GM18499 (cell line): ENCODE measurements around the gene ZFAND6.
"Not testable (repeated sequence)": the region's sequence is repeated elsewhere in the genome, so short reads cannot be mapped to it uniquely, and the experiment has no call there.

Experiments used
- ATAC-seq: cut with Tn5 transposase; IDR thresholded peaks from one replicate; pipeline ENCODE4 v1.9.1; 2021; ENCODE audit warnings: moderate number of reproducible peaks; ENCODE audit not compliant: insufficient read depth, unreplicated experiment

ZFAND6 gene

GRCh38 chr15:80136854-80137253 is 77.4 kb downstream of the ZFAND6 start:
- ATAC-seq = no peak

- no peak for ATAC-seq
These were observed 79.5 kb downstream of the ZFAND6 start for GRCh38 chr15:80138961-80139360.

- ATAC-seq = no peak
These were observed 81.4 kb downstream of the ZFAND6 start for GRCh38 chr15:80140909-80141308.

DNA sequence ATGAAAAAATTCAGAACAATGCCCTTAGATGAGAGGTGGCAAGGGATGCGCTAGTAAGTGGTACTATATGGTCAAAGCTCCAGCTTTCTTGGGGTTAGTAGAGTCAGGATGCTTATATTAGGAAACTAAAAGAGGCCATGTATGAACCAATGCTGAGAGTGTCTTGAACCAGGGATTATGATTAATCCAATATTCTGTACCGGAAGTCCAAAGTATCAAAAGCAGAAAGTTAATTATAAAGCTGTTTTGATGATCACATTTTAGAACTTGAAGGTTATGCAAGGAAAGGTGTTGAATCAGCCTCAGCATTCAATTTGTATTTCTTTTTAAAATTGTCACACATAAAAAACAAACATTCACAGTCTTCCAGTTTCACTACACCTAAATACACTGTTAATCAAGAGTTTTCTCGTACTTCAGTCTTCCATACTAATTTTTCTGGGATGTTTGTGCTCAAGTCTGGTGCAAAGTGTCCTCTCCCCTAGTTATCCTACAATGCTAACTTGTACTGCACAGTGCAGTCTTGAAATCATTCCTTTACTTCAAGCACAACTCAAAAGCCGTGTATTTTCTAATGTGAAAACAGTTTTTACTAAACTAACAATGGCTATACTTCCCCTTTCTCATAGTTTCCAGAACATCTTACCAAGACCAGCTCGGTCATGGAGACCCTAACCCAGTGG is 82.6 kb downstream of the ZFAND6 start:
- no peak for ATAC-seq

- no peak for ATAC-seq
These were observed 83.2 kb downstream of the ZFAND6 start for GRCh38 chr15:80142646-80143045.

DNA sequence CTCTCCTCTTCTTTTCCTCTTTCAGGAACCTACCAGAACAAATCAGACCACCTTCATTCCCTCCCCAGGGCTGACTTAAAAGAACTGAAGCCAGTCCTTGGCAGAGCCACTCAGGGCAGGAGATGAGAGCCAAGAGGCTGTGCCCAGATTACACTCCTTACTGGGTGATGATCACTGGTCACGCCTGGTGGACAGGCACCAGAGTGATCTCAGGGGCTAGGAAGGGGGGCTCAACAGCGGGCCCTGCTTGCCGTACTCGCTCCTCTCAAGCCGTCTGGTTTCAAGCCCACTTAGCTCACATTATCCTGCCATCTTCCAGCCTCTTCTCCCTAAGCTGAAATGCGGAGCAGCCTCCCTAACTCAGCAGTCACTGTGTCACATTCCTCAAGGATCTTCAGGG is 91.7 kb downstream of the ZFAND6 start:
- ATAC-seq = no peak

- ATAC-seq = no peak
These were observed 92.1 kb downstream of the ZFAND6 start for GRCh38 chr15:80151576-80151975.

GRCh38 chr15:80152180-80152895 is 92.9 kb downstream of the ZFAND6 start:
- ATAC-seq = no peak

- ATAC-seq = no peak
These were observed 93.7 kb downstream of the ZFAND6 start, which contains the start of gene FAH for GRCh38 chr15:80152896-80153876. TSS of gene FAH (plus strand) at chr15:80152999. CDS start at chr15:80153055, 56 bp downstream.

GRCh38 chr15:80153900-80154299 is 94.4 kb downstream of the ZFAND6 start:
- no peak for ATAC-seq

DNA sequence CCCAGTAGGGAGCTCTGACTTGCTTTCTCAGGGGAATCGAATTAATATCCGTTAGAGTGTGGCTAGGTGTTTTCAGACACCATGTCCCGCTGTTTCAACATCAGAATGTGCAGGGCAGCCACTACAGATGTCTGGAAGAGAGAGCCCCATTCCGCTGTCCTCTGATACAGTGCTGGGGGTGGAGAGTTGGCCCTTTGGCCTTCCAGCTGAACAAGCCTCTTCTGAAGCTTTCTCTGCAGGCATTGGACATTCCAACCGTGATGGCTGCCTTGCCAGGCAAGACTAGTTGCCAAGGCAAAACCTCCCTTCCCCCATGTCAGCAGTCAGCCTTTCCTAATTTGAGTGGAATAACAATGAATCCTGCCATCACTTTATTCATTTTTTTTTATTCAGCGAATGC is 94.9 kb downstream of the ZFAND6 start:
- ATAC-seq = no peak

- no peak for ATAC-seq
These were observed 95.5 kb downstream of the ZFAND6 start for GRCh38 chr15:80155001-80155377.

- not testable (repeated sequence) for ATAC-seq
These were observed 96.1 kb downstream of the ZFAND6 start for GRCh38 chr15:80155378-80156175.

GRCh38 chr15:80156176-80156720 is 96.8 kb downstream of the ZFAND6 start:
- no peak for ATAC-seq

- ATAC-seq = no peak
These were observed 97.7 kb downstream of the ZFAND6 start for GRCh38 chr15:80157215-80157614.

- no peak for ATAC-seq
These were observed 99.8 kb downstream of the ZFAND6 start for GRCh38 chr15:80159301-80159700.

- no peak for ATAC-seq
These were observed 100.5 kb downstream of the ZFAND6 start for GRCh38 chr15:80159811-80160569.

- peak; percentile 63 for ATAC-seq
These were observed 101.2 kb downstream of the ZFAND6 start for GRCh38 chr15:80160570-80161156.
